K562 (cell line): ENCODE measurements around the gene COQ8A. TPM values are rescaled to one million over a fixed set of nuclear protein-coding genes. Genes with fewer than 3 reads are reported as not detected.

ENCODE experiments used
- ATF3 ChIP-seq, 2 experiments: fragments of 450-650 bp in 1 of 2; sonication (generic) in 1 of 2; formaldehyde crosslinking in 1 of 2; IDR thresholded peaks in 1 of 2; conservative IDR thresholded peaks in 1 of 2; 2 replicates each; pipeline versions ENCODE4 v1.6.1 to v1.8.1; 2016 to 2023; ENCODE audit warnings: mild to moderate bottlenecking in 2 of 2, moderate library complexity in 2 of 2, inconsistent platforms in 1 of 2, missing genetic modification reagents in 1 of 2
- CHD2 ChIP-seq: IDR thresholded peaks from 2 replicates; pipeline ENCODE4 v1.6.1; 2011; ENCODE audit warnings: low read depth, low read length
- ESRRB ChIP-seq: fragments of 250-450 bp; sonication (Bioruptor Pico); IDR thresholded peaks from 2 replicates; pipeline ENCODE4 v1.5.0; 2020; ENCODE audit warnings: mild to moderate bottlenecking, moderate library complexity, borderline replicate concordance
- NFE2L1 ChIP-seq: fragments of 450-650 bp; IDR thresholded peaks from 2 replicates; pipeline ENCODE4 v1.6.1; 2016; ENCODE audit warnings: missing genetic modification characterization, low read depth, mild to moderate bottlenecking, missing compliant biosample characterization, moderate library complexity, borderline replicate concordance
- PBX2 ChIP-seq, 2 experiments: IDR thresholded peaks in 1 of 2; conservative IDR thresholded peaks in 1 of 2; 2 replicates each; pipeline ENCODE4 v1.6.1; 2016; ENCODE audit warnings: low read depth in 2 of 2, mild to moderate bottlenecking in 1 of 2, missing compliant biosample characterization in 1 of 2, missing genetic modification characterization in 1 of 2, moderate library complexity in 1 of 2
- SNAPC5 ChIP-seq: fragments of 250-450 bp; sonication (Bioruptor Pico); IDR thresholded peaks from 2 replicates; pipeline ENCODE4 v1.8.0; 2021; ENCODE audit warnings: moderate library complexity, mild to moderate bottlenecking, inconsistent platforms
- SRF ChIP-seq, 2 experiments: fragments of 250-450, 450-650 bp in 1 of 2; sonication (Bioruptor Pico) in 1 of 2; sonication (generic) in 1 of 2; formaldehyde crosslinking; IDR thresholded peaks; 2 replicates each; pipeline versions ENCODE4 v1.5.0 to v1.5.1; 2020 to 2022; ENCODE audit warnings: mild to moderate bottlenecking in 1 of 2, missing genetic modification reagents in 1 of 2
- ZNF408 ChIP-seq: fragments of 250-450 bp; sonication (Bioruptor Pico); IDR thresholded peaks from 2 replicates; pipeline ENCODE4 v1.4.0; 2020; ENCODE audit warnings: low read depth, mild to moderate bottlenecking, moderate library complexity
- polyA plus RNA-seq, 8 experiments: library from polyadenylated mRNA; depleted of rRNA in 4 of 8; stranded (reverse) in 5 of 8; unstranded in 3 of 8; fragments of >200 nt; fragmentation: Nextera tagmentation in 2 of 8; fragmentation: Illumina TruSeq in 1 of 8; extraction: Ambion mirVana in 2 of 8; extraction: Trizol in 1 of 8; gene quantifications; 2 replicates each; pipeline versions ENCODE4 v1.2.1 to v1.2.3, GENCODE V29; 2011 to 2014; ENCODE audit warnings: inconsistent platforms in 1 of 8, missing spikeins in 1 of 8
- total RNA-seq, 7 experiments: library from RNA; depleted of rRNA in 6 of 7; stranded (reverse); fragments of >200 nt in 6 of 7; fragmentation: Illumina TruSeq in 2 of 7; extraction: Trizol in 2 of 7; gene quantifications; 2 replicates each; pipeline versions ENCODE4 v1.2.1 to v1.2.3, GENCODE V29; 2011 to 2021; ENCODE audit warnings: low replicate concordance in 1 of 7
- TF ChIP-seq, protein P1 (sequence below): IDR thresholded peaks from 3 replicates; pipeline ENCODE4 v1.6.1; 2011; ENCODE audit warnings: borderline replicate concordance, mild to moderate bottlenecking, moderate library complexity; ENCODE audit not compliant: insufficient read length; ENCODE audit errors: extremely low read depth
- TF ChIP-seq, protein P2 (sequence below): IDR thresholded peaks from 3 replicates; pipeline ENCODE4 v1.6.1; 2011; ENCODE audit warnings: borderline replicate concordance, mild to moderate bottlenecking; ENCODE audit not compliant: insufficient read length, insufficient read depth

Gene COQ8A
- total and polyA plus RNA-seq, 9 of the 15 experiments (the other 6 are each of a cell fraction or from before 2014, with no cell fraction given) = 2.6 to 54.3 (median 32.4) TPM

- TF ChIP-seq, protein P1, sequence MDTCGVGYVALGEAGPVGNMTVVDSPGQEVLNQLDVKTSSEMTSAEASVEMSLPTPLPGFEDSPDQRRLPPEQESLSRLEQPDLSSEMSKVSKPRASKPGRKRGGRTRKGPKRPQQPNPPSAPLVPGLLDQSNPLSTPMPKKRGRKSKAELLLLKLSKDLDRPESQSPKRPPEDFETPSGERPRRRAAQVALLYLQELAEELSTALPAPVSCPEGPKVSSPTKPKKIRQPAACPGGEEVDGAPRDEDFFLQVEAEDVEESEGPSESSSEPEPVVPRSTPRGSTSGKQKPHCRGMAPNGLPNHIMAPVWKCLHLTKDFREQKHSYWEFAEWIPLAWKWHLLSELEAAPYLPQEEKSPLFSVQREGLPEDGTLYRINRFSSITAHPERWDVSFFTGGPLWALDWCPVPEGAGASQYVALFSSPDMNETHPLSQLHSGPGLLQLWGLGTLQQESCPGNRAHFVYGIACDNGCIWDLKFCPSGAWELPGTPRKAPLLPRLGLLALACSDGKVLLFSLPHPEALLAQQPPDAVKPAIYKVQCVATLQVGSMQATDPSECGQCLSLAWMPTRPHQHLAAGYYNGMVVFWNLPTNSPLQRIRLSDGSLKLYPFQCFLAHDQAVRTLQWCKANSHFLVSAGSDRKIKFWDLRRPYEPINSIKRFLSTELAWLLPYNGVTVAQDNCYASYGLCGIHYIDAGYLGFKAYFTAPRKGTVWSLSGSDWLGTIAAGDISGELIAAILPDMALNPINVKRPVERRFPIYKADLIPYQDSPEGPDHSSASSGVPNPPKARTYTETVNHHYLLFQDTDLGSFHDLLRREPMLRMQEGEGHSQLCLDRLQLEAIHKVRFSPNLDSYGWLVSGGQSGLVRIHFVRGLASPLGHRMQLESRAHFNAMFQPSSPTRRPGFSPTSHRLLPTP = no peak
- TF ChIP-seq CHD2 (no peak), SNAPC5 (CRISPR knock-in tag) (no peak), SRF (CRISPR knock-in tag; IDR thresholded peaks at IDR 0.05) (no peak), ZNF408 (CRISPR knock-in tag) (no peak), ATF3 (IDR thresholded peaks at IDR 0.05) (no peak), ATF3 (CRISPR knock-in tag; conservative IDR thresholded peaks at IDR 0.05) (no peak), PBX2 (CRISPR knock-in tag; IDR thresholded peaks at IDR 0.05; ENCODE audit: low read depth) (no peak), PBX2 (tag; conservative IDR thresholded peaks at IDR 0.05; ENCODE audit: low read depth) (peak; percentile 18; the same call in 1 of the 2 replicates), ESRRB (no peak), NFE2L1 (tag) (no peak)
- TF ChIP-seq, protein P2, sequence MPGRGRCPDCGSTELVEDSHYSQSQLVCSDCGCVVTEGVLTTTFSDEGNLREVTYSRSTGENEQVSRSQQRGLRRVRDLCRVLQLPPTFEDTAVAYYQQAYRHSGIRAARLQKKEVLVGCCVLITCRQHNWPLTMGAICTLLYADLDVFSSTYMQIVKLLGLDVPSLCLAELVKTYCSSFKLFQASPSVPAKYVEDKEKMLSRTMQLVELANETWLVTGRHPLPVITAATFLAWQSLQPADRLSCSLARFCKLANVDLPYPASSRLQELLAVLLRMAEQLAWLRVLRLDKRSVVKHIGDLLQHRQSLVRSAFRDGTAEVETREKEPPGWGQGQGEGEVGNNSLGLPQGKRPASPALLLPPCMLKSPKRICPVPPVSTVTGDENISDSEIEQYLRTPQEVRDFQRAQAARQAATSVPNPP = no peak
- TF ChIP-seq, all 486 proteins: peak for 3
Observed at GRCh38 chr1:226966683-226967082, 26.6 kb downstream of the COQ8A start (continued).
